NCI-H460 (cell line): Measurements from ENCODE around the gene IGF2BP3. TPM values are rescaled to one million over a fixed set of nuclear protein-coding genes. Genes with fewer than 3 reads are reported as not detected.

Experiments
- DNase-seq: peaks from one replicate; pipeline ENCODE4 v3.0.0-alpha.2; 2016; ENCODE audit warnings: low read depth; ENCODE audit errors: extremely low read depth
- total RNA-seq: library from RNA; depleted of rRNA; stranded (reverse); fragments of >200 nt; shearing (Covaris generic); gene quantifications from 2 replicates; pipeline ENCODE4 v1.2.3, GENCODE V29; 2014

Gene IGF2BP3
- total RNA-seq, 1 experiment from 2014 or later = 78.9 TPM

DNA sequence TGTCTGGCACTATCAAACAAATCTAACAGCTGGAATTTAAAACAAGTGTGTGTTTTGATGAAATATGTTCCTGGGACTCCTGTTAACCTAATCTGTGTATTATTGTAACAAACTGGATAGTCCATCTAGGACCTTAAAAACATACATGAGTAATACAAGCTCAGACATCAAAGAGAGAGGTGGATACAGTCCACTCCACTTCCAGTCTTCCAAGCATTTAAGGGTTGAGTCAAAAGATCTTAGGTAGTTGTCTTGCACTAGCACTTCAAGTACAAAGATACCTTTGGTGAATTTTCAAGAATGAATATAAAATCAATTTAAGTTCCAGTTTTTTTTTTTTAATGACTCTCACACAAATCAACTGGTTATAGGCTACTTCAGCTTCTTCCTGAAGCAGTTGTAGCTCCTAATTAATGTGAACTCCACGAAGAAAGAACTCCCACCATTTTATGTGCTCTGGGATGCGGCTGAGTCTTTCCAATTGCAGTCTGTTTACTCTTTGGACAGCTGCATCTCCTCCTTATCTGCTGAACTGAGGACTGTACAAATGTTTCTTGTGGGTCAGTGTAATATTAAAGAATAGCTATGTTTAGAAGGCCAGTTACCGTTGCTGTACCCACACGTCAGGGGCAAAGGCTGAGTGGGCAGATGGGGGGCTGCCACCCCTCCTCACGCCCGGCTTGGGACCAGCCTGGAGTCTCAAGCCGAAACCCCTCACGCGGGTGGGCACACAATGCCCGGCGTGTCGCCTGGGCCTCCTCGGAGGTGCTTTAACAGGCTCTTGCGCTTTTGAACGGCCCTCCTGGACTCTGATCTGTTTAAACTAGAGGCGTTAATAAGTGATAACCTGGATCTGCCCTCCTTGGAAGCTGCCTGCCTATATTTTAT, 2.9 kb upstream of the IGF2BP3 start:
- no peak for DNase-seq

DNA sequence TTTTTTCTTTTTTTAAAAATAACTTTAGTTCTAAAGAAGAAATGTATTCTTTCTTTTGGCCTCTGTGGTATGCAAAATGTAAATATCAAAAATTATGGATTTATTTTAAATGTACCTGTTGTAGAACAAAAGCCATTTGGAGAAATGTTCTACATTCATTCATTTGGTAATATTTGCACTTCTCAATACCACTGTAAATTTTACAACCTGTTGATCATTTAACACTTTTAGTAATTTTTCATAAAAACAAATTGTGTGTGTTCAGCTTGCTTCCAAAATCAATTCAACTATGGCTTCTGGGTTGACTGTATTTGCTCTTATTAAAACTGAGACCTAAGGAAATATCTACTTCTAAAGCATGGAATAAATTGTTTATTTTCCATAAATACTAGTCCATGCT, 2.3 kb upstream of the IGF2BP3 start:
- DNase-seq = no peak

DNA sequence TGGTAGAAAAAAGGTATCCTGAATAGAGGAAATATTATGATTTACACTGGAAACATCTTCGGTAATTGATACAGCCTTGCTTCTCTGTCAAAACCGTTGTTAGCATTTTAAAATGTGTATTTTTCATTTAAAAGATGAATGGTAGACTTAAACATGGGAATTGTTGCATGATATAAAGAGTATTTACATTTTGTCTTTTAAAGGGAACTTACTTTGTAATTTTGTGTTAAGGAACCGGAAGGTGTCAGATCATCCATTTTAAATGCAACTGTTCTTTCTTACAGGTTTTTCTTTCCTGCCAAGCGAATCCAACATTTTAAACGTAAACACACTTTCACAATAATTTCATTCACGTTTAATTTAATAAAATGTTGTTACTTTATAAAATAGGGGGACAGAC, 1.8 kb upstream of the IGF2BP3 start:
- DNase-seq = no peak

DNA sequence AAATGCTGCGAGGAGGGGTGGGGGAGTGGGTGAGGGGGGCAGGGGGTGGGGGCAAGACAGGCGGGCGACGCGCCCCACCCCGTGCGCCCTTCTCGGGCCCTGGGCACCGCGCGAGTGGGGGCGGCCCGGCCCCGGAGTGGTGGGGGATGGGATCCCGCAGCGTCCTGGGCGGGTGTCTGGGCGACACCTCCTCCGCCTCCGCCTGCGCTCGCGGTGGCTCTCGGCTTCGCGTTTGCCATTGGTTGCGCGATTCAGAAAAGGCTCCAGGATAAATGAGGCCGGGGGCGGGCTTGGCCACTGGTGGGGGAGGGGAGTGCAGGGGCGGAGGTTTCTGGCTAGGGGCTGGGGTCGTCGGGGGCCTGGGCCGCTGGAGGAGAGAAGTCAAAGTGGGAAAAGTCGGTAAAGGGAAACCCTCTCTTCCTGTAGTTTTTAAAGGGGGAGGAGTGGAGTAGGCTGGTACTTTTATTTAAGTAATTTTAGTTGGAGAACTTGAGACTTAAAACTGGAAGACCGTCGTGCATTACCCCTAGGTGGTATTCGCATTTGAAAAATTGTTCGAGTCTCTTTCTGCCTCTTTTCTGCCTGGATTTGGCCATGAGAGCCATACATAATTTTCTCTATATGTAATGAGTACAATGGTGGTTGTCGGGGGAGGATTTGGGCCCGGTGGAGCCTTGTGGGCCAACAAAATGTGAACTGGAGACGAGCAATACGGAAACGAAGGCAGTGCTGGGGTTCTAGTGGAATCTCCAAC, 992 bp upstream of the IGF2BP3 start:
- peak; percentile 86 for DNase-seq

DNA sequence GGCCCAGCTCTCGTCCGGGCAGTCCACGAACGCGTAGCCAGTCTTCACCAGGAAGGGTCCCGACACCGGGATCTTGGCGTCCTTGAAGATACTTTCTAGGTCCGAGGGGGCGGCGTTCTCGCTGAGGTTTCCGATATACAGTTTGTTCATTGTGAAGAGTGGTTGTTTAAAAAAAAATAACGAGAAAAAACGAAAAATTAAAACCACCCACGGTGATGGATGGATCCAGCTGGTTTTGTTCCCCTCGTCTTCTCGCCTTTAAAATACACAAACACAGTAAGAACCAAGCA, 385 bp downstream of the IGF2BP3 start:
- DNase-seq = no peak

DNA sequence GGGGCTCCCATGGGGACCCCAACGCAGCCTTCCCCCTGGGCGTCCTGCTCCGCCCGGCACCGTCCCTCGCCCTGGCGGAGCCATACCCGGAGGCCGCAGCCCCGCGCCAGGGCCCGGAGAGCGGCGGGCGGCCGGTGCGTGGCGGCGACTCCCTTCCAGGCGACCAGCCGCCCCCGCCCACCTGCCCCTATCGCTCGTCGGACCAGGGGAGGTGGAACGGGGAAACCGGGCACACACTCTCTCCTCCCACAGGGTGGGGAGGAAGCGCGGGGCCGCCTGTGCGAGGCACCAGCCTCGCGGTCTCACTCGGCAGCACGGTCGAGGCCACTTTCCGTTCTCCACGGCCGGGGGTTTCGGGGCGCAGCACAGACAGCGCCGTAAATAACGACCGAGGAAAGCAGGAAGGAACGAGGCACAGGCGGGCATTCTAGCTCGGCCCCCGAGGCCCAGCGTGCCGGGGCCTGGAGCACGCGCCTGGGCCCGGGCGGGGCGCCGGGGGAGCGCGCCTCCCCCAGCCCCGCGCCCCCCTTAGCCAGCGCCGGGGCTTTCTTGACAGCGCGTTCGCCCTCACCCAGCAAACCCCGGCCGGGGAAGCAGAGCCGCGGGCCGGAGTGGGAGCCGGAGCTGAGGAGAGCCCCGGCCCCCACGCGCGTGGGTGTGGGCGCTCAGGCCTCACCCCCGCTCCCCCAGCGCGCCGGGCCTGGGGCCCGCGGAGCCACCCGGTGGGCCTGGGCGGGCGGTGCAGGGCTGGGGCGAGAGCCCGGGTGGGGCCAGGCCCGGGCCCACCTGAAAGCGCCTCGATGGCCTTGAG, 936 bp downstream of the IGF2BP3 start:
- no peak for DNase-seq

DNA sequence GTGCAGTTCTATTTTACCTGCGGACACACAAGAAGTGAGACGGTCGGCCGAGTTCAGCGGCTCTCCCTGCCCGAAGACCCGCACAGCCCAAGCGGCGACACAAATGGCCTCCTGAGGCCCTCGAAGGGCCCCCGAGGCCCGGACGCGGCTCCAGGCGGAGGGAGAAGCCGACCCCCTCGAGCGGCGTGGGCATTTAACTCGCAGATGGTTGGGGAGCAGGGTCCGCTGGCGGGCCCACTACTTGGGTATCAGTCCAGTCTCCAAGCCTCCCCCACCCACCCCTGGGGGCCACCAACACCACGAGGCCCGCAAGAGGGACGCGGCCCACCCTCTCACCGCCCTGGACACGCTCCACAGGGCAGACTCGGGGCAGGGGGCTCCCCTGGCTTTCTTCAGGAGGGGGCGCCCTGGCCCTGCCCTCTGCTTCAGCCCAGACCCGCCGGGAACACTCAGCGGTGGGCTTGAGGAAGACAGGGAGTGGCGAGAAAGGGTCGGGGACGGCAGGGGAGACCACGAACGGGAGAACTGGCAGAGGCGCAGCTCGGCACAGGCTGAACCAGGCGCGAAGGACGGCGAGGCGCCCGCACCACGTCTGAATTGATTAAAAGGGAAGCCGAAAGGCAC, 1.7 kb downstream of the IGF2BP3 start:
- no peak for DNase-seq

DNA sequence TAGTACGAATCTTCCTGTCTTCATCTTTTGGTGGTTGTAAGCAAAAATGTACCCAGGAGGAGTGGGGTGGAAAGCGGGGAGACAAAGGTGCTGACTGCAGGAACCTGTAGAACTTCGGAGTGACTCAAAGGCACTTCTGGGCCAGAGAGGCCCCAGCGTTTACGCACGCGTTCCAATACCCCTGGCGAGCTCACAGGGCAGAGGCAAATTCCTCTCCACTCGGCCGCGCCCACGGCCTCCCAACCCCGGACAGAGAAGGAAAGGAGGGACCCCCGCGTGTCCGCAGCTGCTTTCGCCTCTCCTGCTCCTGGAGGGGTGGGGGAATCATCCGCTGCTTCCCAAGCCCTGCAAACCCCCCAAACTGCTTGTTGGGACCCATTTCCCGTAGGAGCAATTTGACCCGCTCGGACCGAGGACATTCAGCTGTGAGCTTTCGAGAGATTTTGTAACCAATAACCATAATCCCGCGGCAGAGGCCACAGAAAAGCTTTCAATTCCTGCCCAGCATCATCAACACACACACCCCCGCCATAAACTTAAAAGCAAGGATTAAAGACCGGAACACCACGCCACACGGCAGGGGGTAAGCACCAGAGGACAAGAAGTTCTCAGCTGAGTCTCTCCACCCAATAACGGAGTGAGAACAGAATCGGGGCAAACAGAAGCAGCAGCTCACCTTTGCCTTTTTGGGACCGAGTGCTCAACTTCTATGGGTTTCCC, 2.3 kb downstream of the IGF2BP3 start:
- no peak for DNase-seq

DNA sequence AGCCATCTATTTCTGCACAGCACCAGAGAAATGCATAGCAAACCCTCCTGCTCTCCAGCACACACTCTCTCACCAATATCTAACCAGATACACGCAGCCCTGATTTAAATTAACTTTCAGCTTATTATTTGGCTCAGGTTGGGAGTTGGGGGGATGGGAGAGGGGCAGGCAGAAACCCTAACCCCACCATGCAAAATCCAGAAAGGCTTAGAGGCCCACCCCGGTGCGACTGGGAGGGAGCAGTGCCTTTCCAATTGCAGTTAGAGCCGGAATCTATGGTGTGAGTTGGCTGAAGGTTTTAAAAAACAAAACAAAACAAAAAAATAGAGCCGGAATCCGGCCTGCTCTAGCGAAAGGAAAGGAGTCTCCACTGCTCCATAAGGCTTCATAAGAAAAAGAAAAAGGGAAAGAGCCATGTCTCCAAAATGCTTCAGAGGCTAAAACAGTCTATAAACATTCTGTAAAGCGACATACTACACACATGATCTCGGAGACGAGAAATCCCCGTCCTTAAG, 2.9 kb downstream of the IGF2BP3 start:
- DNase-seq = no peak

DNA sequence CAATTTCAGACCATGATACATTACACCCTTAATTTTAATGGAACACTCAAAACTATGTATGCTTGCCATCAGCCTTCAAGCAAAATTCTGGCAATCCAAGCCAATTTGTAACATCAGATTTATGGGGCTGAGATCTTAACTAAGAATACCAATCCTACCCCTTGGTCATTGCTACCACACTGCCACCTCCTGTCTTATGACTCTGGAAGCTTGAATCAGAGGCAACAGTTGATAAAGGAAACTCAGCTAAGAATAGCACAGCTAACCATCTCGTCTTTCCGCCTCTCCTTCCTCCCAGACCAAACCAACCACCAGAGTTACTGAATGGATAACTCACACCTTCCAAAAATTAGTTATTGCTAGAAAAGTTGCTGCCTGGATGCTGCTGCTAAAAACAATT, 7.4 kb downstream of the IGF2BP3 start:
- no peak for DNase-seq

DNA sequence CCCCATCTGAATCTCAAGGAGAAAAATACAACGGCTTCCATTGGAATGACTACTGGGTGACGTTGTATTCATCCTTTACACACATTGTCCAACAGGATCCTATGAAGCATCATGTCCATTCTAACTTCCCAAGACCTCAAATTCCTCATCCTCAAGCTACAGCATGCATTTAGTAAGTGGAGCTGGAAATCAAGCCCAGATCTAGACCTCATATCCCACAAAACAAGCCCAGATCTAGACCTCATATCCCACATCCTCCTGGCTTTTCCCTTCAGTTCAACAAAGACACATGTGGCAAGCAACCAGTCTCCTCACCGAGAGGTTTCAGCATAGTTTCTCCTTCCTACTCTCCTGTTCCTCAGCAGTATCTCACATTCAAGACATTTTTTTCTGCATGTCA, 12.2 kb downstream of the IGF2BP3 start:
- no peak for DNase-seq

DNA sequence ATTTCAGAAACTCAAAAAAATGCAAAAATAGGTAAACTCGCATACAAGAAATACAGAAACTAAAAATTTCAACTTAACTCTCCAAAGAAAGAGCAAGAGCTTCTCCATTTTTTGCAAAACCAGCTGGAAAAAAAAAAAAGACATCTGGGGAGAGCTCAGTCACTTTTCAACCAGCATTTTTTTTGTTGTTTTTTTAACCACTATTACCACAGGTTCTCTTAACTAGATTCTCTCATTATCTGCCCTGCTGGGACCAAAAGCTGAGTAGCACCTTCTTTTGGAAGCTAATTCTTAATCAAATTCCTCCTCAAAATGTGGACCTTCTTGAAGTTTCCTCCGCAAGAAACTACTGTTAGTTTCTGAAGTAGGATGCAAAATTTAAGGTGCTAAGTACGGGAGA, 14.2 kb downstream of the IGF2BP3 start:
- no peak for DNase-seq

DNA sequence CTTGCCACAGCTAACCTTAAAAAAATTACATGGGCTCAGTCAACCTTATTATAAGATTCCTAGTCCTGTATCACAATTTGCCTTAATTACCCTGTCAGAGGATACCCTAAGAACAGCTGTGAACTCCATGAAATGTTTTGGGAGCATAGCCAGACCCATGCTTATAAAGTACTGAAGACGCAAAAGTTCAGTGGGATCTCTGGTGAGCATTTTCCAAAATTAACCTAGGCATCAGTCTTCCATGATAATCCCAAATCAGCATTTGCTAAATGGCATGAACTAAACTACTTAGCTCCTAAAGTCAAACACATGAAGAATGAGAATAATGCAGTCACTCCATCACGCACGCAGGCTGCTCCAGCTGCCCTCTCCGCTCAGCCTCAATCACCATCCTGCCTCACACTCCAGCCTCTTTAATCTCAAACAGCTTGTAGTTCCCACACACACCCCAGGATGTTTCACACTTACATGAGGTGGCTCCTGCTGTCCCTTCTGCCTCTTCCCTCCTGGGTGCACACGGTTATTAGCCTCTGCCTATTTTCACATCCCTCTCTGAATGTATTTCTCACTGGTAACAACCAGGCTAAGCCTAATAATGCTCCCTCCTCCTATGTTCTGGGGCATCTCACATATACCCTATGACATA, 15.3 kb downstream of the IGF2BP3 start:
- DNase-seq = no peak

DNA sequence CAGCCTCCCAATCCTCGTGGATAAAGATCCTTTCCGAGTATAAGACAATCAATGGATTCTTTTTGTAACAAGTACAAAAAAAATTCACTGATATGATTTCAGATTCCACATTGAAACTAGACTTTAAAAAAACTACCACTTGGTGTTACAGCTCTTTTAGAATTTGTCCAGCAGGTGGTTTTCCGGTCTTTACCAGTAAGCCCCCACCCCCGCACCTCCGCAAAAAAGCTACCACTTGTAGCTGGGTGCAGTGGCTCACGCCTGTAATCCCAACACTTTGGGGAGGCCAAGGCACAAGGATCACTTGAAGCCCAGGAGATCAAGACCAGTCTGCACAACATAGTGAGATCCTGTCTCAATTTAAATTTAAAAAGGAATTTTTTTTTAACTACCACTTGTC, 19.8 kb downstream of the IGF2BP3 start:
- no peak for DNase-seq

DNA sequence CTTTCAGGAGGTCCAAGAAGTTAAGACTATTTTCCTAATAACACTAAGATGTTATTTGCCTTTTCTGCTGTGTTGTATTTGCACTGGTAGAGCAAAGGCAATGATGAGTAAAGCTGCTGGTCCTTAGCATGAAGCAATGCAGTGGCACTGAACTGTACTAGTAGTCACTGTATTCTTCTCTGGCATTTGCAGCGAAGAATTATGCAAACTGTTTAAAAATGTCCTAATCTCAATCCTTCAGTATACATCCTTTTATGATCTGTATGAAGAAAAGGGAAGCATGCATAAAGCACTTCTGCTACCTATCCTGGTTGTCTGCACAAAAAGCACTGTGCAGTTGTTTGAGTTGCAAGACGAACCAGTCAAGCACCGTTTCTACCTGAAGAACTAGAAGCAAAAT, 20.4 kb downstream of the IGF2BP3 start:
- DNase-seq = no peak

DNA sequence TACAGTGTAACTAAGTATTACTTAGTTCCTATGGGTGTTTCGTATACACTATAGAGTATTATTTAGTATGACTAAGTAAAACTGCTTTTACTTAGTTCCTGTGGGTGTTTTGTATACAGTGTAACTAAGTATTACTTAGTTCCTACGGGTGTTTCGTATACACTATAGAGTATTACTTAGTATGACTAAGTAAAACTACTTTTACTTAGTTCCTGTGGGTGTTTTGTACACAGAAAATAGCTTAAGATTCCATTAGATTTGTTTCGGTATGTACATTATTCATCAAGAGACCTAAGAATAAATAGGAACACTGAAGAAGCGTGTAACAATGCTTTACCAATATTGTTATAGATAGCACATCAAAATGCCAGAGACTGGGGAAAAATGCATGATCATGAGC, 25.0 kb downstream of the IGF2BP3 start:
- no peak for DNase-seq

DNA sequence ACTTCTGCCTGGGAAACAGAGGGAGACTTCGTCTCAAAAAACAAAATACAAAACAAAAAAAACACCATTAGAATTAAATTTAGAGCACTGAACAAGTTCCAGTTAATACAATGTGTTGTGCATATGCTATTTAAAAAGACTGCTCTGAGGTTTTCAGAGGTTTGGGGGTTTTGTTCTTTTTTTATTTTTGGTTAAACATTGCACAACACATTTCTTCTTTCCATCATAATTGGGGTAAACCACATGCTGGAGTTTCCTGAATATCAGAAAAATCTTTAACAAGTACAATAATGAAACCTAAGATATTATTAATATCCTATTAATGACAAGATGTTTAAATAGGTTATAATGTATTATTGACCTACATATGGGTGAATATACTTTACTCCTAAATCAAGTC, 26.3 kb downstream of the IGF2BP3 start:
- no peak for DNase-seq

DNA sequence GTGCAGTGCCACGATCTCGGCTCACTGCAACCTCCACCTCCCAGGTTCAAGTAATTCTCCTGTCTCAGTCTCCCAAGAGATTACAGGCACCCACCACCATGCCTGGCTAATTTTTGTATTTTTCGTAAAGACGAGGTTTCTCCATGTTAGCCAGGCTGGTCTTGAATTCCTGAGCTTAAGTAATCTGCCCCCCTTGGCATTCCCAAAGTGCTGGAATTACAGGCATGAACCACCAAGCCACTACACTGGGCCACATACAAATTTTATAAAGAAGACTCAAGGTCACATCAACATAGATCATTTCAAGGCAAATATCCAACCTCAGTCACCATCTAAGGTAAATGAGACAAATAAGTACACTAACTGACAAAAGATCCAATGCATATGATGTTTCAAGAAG, 32.1 kb downstream of the IGF2BP3 start:
- DNase-seq = no peak

DNA sequence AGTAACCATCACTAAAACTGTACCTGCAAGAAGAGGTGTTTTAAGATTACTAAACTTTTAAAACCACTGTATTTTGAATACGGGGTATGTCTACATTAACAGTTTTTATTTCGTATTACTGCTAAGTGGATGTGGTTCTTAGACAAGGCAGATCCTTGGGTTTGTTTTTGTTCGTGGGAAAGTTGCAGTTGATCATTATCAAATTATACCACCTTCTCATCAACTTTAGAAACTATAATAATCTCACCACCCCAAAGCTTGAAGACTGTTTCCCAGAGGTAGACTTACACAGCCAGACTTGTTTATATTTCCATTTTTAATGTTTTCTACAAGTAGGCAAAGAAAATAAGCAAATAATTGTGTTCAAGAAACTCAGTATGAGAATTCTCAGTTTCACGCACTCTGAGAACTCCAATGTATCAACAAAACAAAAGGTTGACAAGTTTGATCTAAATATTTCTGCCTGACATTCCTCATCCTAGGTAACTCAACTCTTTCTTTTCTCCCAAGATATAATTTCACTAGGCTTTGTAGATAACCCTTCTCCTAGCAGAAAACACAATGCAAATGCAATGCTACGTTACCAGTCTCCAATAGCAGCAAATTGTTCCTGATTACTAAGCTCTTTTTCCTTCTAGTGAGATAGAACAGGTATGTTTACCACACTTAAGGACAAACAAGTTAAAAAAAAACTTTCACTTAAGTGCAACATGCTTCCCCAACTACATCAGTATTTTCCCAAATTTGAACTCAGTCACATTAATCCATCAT, 36.0 kb downstream of the IGF2BP3 start:
- DNase-seq = no peak
